HG02759 (cell line): ENCODE results near the gene NPHS1.
"Not testable (repeated sequence)": the region's sequence is repeated elsewhere in the genome, so short reads cannot be mapped to it uniquely, and the experiment has no call there.

Experiments
- ATAC-seq: cut with Tn5 transposase; IDR thresholded peaks from one replicate; pipeline ENCODE4 v1.9.1; 2021; ENCODE audit warnings: mild to moderate bottlenecking, moderate library complexity; ENCODE audit not compliant: unreplicated experiment

The NPHS1 gene, protein sequence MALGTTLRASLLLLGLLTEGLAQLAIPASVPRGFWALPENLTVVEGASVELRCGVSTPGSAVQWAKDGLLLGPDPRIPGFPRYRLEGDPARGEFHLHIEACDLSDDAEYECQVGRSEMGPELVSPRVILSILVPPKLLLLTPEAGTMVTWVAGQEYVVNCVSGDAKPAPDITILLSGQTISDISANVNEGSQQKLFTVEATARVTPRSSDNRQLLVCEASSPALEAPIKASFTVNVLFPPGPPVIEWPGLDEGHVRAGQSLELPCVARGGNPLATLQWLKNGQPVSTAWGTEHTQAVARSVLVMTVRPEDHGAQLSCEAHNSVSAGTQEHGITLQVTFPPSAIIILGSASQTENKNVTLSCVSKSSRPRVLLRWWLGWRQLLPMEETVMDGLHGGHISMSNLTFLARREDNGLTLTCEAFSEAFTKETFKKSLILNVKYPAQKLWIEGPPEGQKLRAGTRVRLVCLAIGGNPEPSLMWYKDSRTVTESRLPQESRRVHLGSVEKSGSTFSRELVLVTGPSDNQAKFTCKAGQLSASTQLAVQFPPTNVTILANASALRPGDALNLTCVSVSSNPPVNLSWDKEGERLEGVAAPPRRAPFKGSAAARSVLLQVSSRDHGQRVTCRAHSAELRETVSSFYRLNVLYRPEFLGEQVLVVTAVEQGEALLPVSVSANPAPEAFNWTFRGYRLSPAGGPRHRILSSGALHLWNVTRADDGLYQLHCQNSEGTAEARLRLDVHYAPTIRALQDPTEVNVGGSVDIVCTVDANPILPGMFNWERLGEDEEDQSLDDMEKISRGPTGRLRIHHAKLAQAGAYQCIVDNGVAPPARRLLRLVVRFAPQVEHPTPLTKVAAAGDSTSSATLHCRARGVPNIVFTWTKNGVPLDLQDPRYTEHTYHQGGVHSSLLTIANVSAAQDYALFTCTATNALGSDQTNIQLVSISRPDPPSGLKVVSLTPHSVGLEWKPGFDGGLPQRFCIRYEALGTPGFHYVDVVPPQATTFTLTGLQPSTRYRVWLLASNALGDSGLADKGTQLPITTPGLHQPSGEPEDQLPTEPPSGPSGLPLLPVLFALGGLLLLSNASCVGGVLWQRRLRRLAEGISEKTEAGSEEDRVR (N-terminal part only)

DNA sequence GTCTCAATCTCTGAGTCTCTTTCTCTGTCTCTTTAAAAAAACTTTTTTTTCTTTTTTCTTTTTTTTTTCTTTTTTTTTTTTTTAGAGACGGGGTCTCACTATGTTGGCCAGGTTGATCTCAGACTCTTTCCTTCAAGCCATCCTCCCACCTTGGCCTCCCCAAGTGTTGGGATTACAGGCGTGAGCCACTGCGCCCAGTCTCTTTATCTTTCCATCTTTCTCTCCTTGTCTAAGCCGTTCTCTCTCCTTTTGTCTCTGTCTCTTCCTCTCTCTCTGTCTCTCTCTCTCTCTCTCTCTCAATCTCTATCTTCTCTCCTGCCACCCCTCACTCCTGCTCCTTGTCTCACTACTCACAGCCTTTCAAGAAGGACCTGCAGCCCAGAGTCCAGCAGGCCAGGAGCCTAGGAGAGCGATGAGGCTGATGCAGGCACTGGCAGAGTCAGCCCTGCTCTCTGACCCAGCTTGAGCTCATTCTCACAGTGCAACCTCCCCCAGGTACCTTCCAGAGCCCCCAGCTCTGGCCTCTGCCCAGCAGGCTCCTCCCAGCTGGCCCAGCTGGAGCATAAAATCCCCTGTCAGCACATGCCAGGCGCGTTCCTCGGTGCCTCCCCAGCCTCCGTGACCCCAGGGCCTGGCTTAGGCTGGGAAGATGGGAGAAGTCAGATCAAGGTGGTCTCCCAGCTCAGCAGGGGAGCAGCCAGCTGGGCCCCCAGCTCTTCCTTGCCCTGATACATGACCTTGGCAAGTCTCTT is at the start of gene NPHS1:
Gene NPHS1, minus strand, starts transcription at position 476 of the 752 bp plus-strand sequence. CDS start 667 bp downstream, outside the sequence.
- ATAC-seq = no peak

DNA sequence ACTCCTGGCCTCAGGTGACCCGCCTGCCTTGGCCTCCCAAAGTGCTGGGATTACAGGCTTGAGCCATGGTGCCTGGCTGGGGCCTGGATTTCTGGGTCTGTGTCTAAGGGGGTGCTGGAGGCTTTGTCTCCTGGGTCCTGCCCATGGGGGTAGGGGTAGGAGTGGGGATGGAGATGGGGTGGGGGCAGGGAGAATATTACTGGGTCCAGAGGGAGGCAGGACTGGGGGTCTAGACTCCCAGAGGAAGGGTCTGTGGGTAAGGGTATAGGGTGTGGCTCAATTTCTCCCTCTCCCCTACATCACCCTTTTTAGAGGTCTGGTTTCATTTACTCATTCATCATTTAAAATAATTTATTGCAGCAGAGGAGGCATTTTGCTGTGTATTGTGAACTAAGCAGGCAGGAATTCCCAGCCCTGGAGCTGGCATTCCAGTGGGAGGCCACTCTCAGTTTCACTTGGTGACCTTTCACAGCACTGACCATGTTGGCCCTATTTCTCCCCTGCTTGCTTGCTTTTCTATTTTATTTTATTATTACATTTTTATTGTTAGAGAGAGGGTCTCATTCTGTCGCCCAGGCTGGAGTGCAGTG is 48.8 kb upstream of the NPHS1 start:
- no peak for ATAC-seq

DNA sequence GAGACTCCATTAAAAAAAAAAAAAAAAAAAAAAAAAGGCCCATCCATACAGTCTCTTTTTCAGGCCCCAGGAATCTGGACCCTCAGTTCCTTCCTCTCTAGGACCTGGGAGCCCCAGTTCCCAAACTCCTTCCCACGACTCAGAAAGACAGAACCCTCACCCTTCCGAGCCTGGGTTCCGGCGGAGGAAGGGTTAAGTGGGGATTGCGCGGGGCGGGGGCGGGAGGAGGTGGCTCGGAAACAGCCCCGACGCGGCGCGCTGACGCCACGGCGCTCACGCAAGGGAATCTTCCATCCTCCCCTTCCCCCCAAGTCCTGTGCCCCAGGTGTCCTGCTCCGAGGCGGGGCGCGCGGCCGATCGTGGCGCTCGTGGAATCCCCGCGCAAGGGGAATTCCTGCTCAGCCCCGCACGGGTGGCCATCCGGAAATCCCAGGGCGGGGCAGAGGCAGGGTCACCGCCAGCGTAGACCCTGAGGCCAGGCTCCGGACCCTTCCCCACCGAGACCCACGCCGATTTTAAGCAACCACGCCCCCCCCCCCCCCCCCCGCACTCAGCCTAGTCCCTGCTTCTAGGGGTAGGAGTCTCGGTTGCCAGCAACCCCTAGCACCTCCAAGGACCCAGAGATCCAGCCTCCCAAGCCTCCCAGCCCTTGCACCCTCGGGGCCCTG is 47.4 kb upstream of the NPHS1 start:
- ATAC-seq = peak; percentile 52

DNA sequence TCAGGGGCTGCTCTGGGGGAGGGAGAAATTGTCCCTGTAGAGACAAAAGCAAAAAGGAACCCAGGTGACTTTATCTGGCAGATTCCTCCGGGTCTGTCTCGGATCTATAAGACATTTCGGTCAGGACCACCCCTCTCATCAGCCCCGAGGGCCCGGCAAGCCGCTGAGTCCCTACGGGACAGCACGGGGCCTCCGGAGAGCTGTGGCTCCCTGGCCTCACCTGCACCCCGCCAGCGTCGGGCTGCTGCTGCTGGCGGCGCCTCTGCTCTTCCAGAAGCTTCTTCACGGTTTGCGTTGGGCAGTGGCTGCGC is 46.1 kb upstream of the NPHS1 start:
- ATAC-seq = no peak

DNA sequence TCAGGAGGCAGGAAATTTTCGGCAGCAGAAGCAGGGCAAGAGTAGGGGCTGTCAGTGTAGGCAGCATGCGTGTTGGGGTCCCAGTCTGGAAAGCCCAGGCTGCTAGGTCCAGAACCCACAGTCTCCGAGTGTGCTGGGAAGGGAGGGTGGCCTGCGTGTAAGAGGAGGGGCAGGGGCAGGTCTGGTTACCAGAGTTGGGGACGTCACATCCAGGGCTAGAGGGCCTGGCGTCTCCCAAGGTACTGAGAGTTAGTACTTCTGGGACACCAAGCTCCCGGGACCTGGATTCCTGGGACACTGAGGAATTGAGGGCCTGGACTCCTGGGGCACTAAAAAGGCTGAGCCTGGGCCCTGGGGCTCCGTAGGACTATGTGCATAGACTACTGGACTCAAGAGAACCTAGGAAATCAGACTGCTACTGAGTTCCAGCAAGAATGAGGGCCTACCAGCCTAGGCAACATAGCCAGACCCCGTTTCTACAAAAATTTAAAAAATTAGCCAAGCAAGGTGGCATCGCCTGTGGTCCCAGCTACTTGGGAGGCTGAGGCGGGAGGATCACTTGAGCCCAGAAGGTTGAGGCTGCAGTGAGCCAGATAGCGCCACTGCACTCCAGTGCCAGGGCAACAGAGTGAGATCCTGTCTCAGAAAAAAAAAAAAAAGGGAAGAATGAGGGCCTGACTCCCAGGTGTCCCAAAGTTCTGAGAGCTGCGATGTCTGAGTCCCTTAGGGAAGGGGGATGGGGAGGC is 45.6 kb upstream of the NPHS1 start:
- no peak for ATAC-seq

DNA sequence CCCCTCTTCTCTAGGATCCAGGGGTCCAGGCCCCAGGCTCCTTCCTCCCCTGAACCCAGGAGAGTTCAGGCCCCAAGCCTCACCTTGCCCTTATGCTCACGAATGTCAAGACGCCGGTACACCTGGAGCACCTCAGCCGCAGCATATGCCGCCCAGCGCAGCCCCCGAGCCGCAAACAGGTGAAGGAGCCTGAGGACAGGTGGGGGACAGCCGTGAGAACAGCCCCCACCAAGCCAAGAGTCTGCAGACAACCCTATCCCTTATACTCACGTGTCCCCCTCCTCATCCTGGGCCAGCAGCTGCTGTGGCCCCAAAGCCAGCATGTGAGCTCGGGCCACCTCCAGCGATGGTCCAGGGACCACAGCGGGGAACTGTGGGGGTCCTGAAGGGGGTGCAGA is 44.3 kb upstream of the NPHS1 start:
- ATAC-seq = no peak

DNA sequence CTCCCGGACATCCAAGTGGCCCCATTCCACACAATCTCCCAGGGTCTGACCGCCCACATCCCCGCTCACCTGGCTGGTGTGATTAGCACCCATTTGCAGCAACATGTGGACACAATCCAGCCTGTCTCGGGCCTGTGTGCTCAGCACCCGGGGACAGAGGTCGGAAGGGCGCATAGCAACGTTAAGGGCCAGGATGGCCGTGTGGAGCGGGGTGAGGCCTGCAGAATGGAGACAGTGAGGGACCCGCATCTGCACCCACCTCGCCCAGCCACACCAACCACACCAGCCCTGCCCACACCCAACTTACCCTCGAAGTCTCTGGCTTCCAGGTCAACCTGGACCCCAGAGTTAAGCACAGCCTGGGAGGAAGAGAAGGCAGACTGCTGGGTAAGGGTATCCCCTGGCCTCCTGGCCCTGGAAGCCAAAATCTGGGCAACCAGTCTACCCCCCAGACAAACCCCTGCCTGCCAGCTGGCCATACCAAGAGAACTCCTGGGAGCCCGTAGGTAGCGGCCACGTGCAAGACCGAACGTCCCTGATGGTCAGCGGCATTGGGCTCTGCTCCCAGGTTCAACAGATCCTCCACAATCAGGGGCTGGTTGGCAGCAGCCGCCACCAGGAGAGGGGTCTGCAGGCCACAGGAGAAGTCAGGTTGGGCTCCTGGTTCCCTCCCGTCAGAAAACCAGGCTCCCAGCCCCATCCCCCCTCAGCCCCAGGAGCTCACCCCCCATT is 43.8 kb upstream of the NPHS1 start:
- no peak for ATAC-seq

DNA sequence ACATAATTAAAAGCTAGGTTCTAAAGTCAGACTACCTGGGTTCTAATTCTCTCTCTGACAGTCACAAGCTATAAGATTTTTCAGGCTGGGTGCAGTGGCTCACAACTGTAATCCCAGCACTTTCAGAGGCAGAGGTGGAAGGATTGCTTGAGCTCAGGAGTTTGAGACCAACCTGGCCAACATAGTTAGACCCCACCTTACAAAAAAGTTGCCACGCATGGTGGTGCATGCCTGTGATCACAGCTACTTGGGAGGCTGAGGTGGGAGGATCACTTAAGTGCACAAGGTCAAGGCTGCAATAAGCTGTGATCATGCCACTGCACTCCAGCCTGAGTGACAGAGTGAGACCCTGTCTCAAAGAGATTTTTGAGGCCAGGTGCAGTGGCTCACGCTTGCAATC is 42.0 kb upstream of the NPHS1 start:
- no peak for ATAC-seq

DNA sequence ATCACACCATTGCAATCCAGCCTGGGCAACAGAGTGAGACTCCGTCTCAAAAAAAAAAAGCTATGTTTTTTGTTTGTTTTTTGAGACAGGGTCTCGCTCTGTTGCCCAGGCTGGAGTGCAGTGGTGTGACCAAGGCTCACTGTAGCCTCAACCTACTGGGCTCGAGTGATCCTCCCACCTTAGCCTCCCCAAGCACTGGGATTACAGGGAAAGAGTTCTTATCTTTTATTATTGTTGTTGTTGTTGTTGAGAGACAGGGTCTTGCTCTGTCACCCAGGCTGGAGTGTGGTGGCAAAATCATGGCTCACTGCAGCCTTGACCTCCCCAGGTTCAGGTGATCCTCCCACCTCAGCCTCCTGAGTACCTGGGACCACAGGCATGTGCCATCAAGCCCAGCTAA is 39.5 kb upstream of the NPHS1 start:
- not testable (repeated sequence) for ATAC-seq

DNA sequence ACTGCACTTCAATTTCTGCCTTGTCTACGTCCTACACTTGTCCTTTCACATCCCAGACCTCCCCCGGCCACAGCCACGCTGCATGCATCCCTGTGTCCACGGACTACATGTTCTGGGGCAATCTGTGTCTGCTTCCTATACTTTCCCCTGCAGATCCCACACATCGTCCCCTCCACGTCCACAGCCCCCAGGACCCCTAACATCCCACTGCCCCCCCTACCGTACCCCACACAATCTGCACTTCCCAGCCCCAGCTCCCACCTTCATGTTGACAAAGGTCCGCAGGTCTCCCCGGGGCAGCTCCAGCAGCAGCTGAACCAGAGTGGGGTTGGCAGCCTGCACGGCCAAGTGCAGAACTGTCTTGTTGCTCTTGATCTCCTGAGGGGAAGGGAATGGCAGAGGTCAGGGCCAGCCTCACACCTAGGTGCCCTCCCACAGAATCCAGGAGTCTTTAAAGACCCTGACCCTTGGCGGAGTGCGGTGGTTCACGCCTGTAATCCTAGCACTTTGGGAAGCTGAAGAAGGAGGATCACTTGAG is 37.9 kb upstream of the NPHS1 start:
- no peak for ATAC-seq

DNA sequence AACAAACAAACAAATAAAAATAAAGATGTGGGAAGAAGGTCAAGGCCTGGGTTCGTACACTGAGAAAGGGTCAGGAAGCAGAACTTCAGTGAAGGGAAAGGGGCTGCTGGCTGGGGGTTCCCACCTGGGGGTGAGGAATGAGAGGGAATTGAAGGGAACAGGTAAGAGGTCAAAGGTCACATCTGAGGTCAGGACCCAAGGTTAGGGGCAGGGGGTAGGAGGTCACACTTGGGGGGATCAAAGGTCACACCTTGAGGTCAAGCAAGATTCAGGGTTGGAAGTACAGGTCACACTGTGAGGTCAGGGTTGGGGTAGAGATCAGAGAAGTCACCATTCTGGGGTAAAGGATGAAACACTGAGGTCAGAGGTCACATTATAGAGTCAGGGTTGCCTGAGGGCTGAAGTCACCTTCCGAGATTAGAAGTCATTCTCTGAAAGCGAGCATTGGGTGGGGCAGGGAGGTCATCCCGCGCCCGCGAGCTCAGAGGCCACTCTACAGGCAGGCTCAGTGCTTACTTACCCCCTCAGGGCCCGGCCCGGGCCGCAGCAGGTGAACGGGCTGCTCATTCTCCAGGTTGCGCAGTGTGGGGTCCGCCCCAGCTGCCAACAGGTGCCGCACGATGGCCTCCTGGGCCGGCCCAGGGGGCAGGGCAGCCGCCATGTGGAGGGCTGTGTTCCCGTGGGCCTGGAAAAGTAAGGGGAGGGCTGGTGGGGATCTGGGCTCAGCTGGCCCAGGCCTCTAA is 37.2 kb upstream of the NPHS1 start:
- no peak for ATAC-seq

DNA sequence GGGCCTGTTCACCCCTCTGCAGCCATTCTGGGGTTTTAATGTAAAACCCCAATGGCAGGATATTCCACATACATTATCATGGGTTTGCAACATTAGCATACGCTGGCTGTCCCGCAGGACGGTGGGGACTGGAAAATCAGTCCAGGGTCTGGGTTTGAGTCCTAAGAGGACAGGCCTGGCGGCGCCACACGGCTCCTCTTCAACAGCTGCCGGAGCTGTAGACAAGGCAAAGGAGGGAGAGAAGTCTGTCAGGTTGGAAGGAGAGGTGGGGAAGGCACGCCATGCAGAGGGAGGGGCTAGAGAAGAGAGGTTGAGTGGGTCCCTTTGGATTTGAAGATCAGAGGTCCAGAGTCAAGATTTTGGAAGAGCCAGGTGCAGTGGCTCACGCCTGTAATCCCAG is 36.1 kb upstream of the NPHS1 start:
- ATAC-seq = no peak

DNA sequence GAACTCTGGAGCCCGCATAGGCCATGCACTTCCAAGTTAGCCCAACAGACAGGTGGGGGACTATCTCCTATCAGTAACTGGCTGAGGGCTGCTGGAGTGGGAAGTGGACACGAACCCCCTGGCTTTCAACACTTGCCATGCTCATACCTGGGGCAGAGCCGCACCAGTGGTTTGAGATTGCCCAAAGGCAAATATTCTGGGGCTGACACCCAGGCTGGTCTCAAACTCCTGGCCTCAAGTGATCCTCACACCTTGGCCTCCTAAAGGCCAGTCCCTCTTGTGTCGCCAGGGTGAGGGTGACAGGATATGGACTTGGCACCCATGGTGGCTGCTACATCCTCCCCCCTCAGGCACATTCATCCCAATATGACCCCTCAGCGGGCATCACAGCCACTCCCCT is 34.9 kb upstream of the NPHS1 start:
- no peak for ATAC-seq

DNA sequence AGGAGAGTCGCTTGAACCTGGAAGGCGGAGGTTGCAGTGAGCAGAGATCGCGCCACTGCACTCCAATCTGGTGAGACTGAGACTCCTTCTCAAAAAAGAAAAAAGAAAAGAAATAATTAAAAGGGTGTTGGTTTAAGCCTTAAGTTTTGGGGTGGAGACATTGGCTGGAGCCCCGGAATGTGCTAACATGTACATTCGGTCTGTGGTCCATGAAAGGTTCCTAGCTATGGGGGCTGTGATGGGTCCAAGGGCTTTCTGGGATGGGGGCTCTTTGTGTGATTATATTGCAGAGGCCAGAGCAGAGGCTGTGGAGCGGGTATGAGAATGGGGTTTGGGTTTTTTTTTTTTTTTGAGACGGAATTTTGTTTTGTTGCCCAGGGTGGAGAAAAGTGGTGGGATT is 33.6 kb upstream of the NPHS1 start:
- ATAC-seq = no peak

DNA sequence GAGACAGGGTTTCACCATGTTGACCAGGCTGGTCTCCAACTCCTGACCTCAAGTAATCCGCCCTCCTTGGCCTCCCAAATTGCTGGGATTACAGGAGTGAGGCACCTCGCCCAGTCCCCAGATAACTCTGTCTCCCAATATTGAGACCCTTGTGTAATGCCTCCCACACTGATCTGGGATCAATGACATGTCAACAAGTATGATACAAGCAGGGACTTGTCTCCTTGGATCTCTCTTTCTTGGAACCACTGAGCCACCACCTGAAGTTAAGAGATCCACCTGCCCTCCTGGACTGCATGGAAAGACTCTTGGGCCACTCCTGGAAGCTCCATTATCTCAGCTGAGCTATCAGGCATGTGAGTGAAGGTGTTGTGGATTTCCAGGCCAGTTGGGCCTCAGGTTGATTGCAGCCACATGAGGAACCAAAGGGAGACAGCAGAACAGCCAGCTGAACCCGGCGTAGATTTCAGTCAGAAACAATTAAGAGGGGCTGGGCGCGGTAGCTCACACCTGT is 33.0 kb upstream of the NPHS1 start:
- ATAC-seq = no peak

DNA sequence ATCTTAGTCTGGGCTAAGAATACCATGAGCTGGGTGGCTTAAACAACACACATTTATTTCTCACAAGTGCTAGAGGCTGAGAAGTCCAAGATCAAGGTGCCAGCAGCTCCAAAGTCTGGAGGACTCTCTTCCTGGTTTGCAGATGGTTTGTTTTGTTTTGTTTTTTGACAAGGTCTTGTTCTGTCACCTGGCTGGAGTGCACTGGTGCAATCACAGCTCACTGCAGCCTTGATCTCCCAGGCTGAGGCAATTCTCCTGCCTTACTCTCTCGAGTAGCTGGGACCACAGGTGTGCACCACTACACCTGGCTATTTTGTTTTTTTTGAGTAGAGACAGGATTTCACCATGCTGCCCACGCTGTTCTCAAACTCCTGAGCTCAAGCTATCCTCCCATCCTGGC is 31.6 kb upstream of the NPHS1 start:
- ATAC-seq = no peak

DNA sequence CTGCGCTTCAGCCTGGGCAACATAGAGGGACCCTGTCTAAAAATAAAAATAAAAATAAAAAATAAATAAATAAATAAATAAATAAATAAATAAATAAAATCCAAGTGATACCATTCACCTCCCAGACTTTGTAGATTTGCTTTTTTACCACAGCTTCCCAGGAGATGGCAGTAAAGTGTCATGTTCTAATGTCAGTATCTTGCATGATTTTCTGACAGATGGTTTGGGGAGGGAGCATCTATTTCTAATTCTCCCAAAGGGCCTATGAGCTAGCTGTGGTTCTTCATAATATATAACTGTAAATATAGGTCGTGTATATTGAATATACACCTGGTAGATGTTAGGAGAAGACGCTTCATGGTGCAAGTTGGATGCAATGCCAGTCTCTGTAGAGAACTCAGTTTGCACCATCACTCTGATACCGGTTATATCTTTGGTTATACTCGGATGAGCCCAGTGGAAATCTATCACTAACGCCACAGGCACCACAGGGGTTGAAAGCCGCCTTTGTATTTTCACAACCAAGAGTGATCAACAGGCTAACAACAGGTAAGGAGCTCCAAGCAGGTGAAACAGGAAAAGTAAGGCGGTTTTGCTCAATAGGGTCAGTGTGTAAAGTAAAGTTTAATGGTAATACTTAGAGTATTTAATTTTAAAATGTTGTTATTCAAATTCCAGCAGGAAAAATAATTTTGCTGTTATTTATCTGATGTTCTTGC is 30.0 kb upstream of the NPHS1 start:
- ATAC-seq = no peak
